GF-D8 (cell line): ENCODE measurements around the gene TMEM170A.
"Not testable (repeated sequence)": the region's sequence is repeated elsewhere in the genome, so short reads cannot be mapped to it uniquely, and the experiment has no call there.

ENCODE experiments used
- DNase-seq: peaks from one replicate; lab custom pipeline; 2025; lab: John Stamatoyannopoulos, UW

TMEM170A gene

DNA sequence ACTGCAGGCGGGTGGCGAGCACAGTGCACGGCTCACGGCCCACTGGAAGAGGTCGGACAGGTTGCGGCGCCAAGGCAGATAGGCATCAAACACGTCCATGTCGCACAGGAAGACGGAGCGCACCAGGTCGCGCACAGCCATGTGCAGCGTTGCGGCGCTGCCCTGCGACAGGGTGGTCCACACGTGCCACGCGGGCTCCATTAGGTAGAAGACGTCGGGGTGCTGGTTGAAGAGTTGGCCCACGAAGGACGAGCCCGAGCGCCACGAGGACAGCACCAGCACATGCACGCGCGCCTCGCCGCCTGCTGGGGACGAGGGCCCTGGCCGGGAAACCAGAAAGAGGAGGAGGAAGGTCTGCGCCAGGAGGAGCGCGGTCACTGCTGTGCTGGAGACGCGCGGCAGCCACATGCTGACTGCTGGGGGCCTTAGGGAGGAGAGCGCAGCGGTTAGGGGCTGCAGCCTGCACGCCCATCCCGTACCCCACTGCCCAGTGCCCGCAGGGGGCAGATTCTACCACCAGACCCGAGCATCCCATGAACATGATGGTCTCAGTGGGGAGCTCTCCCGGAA is 15.0 kb upstream of the TMEM170A start:
- DNase-seq, result no peak

DNA sequence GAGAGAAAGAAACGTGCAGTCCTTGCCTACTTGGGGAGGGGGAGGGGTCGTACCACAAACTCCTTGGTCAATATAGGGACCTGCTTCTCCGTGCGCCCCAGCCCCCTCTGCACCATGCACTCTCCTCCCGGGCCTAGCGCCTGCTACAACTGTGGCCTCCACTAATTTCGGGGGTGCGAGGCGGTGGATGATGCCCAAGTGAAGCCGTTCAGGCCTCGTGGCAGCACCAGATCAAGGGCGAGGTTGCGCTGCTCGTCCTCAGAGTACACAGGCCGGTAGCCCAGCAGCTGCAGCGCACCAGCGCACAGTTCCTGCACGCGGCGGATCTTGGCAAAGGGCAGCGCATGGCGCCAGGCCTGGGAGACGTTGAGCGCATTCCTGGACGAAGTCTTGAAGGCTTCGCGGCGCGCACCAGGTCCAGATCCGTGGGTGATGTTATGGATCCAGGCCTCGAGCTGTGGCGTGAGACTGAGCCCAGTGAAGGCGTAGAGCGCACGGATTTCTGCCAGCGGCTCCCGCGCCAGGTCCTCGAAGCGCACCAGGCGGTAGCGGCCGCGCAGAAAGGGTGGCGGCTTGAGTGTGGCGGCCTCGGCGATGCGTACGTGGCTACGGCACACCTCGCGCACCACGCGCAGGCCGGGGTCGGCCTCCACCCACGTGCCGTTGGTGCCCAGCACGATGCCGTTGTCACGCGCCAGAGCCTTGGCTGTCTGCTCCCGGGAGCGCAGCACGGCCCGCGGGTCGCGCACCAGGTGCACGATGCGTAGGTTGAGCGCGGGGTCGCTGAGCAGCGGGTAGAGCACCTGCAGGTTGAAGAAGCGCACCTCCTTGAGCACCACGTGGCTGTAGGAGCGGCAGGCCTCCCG is 14.2 kb upstream of the TMEM170A start:
- DNase-seq, result no peak

DNA sequence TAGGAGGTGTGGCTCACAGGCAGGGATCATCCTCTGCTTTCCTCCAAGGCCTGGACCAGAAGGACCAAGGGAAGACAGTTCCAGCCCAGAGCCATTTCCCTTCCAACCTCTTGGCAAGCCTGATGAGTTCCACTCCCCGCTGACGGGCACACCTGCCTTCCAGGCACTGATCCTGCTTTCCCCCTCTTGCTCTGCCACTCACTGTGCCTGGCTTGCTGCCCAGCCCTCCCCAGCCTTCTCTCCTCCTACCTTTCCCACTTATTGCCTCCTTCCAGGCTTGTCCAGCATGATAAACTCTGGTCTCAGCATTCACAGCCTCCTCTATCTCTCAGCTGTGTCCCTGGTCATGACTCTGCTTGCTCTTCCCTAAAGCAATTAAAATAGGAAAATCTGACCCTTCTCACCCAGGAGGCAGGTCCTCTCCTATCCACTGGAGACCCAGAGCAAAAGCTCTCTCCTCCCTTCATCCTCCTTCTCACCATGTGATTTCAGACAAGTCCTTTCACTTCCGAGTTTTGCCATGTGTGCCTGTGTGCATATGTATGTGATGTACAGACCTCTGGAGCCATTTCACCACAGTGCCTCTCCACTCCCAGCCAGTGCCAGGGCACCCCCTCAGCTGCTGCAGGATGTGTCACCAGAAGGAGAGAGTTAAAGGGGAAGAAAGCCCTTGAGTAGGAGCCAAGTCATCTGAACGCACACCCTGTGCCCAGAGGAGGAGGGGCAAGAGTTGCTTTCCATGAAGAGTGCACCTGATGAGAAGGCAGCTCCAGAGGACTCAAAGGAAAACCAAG is 13.4 kb upstream of the TMEM170A start:
- no peak for DNase-seq

DNA sequence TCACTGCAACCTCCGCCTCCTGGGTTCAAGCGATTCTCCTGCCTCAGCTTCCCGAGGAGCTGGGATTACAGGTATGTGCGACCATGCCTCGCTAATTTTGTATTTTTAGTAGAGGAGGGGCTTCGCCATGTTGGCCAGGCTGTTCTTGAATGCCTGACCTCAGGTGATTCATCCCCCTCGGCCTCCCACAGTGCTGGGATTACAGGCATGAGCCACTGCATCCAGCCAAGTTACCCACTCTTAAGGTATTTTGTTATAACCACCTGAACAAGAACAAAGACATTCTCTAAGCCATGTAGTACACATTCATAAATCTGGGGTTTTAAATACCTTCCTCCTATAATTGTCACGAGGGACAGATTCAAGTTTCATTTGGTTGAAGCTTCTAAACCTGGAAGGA is 12.3 kb upstream of the TMEM170A start:
- no peak for DNase-seq

DNA sequence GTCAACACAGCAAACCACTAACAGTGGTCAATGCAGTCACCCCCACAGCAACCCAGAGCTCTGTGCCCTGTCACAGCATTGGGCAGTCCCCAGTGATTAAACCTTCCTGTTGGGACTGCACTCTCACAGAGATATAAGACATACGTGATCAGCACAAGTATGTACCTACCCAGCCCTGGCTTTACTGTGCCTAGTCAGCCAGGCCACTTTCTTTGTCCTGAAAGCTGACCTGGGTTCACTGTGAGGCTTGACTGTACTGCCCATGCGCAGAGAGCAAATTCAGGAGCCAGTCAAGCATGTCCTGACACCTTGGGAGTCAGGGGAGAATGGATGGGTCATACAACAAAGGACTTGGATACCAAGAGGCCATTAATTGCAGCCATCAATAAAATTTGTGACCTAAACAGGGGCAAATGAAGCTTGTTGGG is 10.9 kb upstream of the TMEM170A start:
- no peak for DNase-seq

DNA sequence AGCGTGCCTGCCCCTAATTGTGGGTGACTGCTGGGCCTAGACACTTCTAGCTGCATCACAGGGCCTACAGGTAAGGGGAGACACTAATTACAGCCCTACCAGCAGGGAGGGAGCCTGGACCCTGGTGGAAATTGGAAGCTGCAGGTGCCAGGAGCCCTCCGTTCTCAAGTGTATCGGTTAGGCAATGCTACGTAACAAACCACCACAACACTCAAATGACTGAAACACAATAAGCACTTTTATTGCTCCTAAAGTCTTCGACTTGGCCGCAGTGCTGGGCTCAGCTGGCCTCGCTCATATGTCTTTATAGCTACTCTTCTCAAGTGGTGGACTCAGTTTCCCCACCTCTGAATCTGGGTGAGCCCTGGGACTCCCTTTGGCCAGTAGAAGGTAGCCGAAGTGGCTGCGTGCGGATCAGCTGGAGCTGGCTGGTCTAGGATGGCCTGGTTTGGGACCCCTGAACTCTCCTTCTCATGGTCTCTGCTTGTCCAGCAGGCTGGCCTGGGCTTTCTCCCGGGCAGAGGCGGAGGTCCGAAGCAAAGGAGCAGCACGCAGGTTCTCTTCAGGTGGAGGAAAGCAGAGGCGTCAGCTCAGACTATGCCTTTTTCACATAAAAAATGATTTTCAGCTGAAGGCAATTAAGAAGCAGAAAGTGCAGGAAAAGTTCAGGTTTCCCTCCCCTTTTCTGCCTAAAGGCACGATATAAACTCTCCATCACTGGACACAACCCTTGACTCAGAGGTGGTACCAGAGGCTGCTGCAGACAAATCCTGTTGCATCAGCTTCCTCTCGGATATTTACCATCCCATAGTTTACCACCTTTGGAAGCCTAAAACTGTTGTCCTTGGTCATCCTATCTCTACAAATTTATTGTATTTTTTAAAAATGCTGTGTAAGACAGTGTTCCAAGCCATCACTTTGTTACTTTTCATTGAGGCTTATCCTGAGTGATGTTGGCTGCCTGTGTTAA is 8.7 kb upstream of the TMEM170A start:
- no peak for DNase-seq

DNA sequence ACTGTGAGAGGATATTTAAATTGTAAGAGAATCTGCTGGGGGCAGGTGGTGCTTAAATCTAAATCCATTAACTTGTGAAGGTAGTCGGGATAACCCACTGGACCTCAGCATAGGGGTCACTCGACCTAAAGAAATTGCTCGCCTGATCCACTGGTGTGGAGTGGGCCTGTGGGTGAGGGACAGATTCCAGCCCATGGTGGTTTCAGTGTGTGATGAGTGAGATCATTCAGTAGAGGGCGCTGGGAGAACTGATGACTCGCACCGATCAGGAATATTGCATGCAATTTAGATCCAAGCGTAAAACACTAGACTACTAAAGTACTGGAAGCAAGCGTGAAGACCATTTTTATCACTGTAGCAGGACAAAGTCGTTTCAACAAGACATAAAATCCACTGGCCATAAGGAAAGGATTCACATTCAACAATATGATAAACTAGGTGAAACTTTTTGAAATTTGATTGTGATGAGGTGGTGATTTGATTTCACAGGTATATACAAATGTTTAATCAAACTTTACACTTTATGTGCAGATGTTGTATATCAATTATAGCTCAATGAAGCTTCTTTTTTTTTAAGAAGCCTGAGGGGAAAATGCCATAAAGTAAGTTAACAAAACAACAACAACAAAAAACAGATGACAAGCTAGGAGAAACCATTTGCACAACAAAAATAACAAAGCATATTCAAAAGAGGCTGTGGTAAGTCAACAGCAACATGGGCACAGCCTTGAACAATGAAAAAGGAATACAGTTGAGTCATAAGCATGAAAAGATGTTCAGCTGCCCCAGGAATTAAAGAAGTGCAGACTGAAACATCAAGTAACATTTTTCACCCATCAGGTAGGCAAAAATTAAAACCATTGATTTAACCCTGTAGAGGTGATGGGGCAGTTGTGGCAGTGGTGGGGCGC is 7.5 kb upstream of the TMEM170A start:
- DNase-seq, result no peak

DNA sequence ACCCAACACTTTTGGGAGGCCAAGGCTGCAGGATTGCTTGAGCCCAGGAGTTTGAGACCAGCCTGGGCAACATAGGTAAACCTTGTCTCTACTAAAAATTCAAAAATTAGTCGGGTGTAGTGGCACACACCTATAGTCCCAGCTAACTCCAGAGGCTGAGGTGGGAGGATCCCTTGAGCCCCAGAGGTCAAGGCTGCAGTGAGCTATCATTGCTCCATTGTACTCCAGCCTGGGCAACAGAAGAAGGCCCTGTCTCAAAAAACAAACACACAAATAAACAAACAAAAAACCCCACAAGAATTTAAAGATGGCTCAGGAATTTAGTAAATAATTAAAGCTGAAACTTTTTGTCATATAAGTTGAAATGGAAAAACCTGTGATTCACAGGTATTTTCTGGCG is 2.3 kb upstream of the TMEM170A start:
- no peak for DNase-seq

DNA sequence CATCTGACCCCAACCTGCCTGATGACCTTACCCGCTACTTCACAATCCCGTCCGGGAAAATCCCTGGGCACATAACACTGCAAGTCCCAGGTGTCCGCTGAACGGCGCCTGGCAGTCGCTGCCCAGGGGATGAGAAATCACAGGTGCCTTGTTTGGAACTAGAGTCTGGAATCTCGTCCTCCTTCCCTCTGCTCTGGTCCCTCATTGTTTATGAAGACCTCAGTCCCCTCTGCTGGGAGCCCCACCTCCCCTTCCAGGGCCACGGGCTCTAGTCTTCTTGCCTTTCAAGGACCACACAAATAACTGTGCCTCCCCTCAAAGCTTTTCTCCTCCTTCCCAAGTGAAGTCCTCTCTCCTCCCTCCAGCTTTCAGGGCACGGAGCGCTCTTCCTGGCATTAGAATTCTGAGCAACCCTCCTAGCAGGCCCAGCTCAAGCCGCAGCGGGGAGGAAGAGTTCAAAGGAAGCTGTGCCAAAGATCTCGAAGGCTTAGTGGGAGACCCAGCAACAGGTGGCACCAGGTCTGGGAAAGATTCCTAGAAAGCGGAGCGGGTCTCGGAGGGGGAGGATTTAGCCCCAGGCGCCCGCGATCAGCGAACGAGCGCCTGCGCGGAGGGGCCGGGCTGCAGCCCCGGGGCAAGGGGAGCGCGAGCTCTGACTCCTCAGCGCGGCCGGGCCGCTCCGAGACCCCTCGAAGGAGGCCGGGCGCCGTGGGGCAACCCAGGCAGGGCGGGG is 934 bp downstream of the TMEM170A start:
- not testable (repeated sequence) for DNase-seq

DNA sequence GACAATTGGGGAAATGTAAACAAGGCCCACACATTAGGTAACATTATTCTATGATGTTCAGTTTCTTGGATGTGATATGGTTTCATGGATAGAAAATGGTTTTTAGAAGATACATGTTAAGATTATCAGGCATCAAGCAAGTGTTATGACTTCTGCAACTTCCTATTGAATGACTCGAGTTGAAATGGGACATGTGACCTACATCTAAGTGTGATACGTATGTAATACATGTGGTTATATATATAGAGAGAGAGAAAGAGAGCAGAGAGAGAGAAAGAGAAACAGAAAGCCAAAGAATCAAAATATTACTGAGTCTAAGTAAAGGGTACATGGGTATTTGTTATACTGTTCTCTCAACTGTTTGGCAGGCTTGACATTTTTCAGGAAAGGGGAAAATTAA is 1.7 kb downstream of the TMEM170A start:
- DNase-seq, result no peak

DNA sequence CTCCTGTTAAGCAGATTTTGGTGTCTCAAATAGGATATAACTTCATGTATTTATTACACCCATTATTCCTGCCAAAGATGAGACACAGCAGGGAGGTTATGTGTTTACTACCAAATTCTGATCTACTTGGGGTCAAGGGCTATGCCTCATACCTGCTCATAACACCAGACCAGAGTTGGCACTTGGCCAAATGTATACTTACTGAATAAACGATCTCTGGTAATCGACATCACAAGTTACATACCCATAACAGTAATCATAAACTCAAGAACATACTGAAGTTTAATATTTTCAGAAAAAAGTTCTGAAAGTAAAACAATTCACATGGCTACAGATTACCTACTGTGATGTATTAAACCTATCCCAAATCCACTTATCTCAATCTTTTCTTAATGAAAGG is 2.9 kb downstream of the TMEM170A start:
- no peak for DNase-seq

DNA sequence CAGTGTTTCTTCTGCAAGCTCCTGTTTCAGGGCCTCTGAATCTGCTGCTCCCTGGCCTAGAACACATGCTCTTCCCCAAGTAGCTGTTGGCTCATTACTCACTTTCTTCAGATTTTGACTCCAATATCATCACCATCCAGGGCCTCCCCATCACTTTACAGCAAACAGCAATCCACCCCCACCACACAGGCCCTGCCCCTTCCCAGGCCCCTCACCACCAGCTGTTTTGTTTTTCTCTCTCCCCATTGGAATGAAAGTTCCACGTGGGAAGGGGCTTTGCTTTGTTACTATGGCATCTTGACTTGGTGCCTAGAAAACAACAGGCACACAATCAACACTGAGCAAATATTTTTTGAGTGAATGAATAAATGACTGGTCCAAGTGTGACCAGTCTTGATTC is 4.0 kb downstream of the TMEM170A start:
- no peak for DNase-seq

DNA sequence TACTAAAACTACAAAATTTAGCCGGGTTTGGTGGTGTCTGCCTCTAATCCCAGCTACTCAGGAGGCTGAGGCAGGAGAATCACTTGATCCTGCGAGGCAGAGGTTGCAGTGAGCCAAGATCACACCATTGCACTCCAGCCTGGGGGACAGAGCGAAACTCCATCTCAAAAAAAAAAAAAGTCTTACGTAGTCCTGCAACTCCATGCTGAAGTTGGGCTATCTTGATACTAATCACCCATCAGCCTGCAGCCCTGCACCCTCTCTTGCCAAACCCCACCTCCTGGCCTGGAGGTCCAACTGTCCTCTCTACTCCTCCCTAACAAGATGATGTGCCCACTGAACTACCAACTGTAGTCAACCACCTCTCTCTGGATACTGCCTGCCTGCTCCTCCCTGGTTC is 4.8 kb downstream of the TMEM170A start:
- DNase-seq, result no peak

DNA sequence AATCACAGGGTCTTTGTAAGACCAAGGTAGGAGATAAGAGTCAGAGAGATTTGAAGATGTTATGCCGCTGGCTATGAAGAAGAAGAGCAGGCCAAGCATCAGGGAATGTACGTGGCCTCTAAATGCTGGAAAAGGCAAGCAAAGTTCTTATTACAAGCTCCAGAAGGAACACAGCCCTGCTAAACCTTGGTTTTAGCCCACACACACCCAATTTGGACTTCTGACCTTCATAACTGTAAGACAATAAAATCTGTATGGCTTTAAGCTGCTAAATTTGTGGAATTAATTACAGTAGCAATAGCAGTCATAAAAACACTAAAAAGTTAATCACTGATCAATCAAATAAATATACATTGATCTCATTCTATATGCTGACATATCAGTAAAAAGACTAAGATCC is 6.0 kb downstream of the TMEM170A start:
- no peak for DNase-seq

DNA sequence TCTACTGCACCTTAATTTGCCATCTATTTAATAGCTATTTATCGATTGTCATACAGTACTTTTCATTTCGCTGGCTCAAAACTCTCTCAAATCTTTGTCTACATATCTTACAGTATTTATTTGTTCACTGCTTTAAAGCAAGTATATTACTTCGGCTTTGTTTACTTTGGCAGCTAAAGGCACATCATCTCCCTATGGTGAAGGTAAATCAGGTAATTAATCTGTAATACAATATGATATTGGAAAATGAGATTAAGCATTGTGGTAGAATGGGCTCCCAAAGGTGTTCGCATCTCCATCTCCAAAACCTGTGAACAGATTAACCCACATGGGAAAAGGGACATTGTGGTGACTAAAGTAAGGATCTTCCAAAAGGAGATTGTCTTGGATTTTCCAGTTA is 6.5 kb downstream of the TMEM170A start:
- DNase-seq, result no peak

DNA sequence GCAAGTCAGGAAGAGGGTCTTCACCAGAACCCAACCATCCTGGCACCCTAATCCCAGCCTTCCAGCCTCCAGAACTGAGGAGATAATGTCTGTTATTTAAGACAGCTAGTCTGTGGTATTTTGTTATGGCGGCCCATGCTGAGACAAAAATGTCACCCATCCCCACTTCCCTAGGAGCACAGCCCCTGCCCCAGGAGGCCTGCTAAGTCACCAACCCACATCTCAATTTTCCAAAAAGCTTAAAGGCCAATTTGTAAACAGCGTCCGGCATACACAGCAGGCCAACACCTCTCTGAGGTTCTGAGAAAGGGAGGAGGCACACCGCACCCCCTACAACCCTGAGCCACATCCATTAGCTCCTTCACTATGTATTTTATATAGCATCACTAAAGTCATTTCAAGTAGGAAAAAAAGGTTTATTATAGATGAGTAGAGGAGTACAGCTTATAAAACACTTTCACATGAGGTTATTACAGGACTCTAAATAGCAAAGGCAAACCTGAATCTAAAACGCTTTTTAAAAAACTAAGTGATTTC is 6.9 kb downstream of the TMEM170A start:
- DNase-seq, result no peak

DNA sequence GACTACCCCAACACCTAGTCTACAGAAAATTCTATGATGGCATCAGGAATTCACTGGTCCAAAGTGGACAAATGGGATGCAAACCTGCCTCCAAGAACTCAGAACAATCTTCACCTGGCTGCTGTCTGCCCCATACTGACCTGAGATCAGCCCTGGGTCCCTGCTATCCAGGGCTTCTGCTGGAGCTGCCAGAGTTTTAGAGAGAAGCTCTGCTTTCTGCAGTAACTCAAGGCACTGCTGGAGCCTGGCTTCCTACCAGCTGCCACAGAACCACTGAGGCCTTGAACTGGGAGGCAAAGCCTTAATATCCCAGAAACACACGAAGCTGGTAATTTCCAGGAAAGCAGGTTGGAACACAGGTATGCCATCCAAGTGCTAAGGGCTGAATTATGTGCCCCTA is 7.5 kb downstream of the TMEM170A start:
- no peak for DNase-seq

DNA sequence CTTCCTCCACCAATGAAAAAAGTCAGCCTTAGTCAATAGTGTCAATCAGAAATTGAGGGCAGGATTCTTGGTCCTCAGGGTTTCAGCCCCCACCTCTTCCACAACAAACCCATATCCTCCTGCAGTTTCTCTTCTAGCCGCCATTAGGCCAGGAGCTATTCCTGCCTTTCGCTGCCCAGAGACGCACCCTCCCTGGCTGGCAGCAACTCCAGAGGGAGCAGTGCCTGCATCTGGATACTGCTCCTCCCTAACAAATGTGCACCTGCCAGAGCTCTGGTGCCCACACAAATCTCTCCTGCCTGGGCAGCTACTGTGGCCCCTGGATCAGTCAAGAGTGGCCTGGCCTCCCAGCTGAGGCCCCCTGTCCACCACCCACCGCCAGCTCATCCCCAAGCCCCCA is 8.0 kb downstream of the TMEM170A start:
- not testable (repeated sequence) for DNase-seq

DNA sequence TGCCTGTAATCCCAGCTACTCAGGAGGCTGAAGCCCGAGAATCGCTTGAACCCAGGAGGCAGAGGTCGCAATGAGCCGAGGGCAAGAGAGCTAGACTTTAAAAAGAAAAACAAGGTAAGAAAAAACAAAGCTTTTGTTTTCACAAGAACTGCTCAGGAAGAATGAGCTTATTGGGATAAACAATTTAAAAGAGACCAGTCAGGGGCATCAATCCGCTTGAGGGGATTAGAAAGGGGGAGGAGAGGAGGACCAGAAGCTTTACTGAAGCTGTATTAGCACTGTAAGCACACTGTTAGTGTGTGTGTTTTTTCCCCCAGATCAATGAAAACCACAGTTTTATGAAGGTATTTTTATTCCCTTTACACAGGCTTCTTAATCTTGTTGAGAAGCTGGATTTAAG is 8.8 kb downstream of the TMEM170A start:
- DNase-seq, result no peak
